Endometrial microvascular endothelial cells (primary cell): ENCODE results near the gene TMPRSS11E. TPM values are rescaled to one million over a fixed set of nuclear protein-coding genes. Genes with fewer than 3 reads are reported as not detected.
"Not testable (repeated sequence)": the region's sequence is repeated elsewhere in the genome, so short reads cannot be mapped to it uniquely, and the experiment has no call there.

Experiments
- in situ Hi-C: cut with HindIII; loops from 2 replicates; pipeline ENCODE4 v1.10.0; 2017; ENCODE audit warnings: low sequenced_read_pairs, low pct_unique_long_range_greater_than_20kb; ENCODE audit errors: inconsistent ontology term
- total RNA-seq: library from RNA; depleted of rRNA; stranded (reverse); fragments of >200 nt; gene quantifications from one replicate; pipeline ENCODE4 v1.2.3, GENCODE V29; 2015; ENCODE audit errors: inconsistent ontology term

The TMPRSS11E gene
- not detected for total RNA-seq

DNA sequence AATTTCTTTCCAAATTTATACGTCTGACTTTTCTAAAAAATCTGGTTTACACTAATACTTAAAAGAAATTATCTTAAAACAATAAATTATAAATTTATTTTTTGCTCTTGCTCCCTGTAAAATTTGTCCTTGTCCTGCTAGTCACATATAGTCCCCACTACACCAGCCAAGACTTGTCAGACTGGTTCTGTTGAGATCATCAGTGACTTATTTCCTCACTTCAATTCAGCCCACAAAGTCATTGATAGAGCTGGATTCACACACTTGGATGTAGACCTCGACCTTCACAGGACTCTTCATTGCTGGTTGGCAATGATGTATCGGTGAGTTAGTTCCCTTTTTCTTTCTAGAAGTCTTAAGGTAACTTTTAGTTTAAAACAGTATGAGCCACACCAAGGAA, at the start of gene TMPRSS11E:
TSS of gene TMPRSS11E (plus strand) at position 263 of the 400 bp plus-strand sequence. CDS start at position 313, 50 bp downstream.
- in situ Hi-C loops: no loop called here

- in situ Hi-C loops: no loop called here
These were observed 48.0 kb upstream of the TMPRSS11E start for GRCh38 chr4:68399306-68399705.

- in situ Hi-C loops: no loop called here
These were observed 46.0 kb upstream of the TMPRSS11E start for GRCh38 chr4:68401231-68401630.

GRCh38 chr4:68404153-68404552, 43.1 kb upstream of the TMPRSS11E start:
- in situ Hi-C loops: no loop called here

DNA sequence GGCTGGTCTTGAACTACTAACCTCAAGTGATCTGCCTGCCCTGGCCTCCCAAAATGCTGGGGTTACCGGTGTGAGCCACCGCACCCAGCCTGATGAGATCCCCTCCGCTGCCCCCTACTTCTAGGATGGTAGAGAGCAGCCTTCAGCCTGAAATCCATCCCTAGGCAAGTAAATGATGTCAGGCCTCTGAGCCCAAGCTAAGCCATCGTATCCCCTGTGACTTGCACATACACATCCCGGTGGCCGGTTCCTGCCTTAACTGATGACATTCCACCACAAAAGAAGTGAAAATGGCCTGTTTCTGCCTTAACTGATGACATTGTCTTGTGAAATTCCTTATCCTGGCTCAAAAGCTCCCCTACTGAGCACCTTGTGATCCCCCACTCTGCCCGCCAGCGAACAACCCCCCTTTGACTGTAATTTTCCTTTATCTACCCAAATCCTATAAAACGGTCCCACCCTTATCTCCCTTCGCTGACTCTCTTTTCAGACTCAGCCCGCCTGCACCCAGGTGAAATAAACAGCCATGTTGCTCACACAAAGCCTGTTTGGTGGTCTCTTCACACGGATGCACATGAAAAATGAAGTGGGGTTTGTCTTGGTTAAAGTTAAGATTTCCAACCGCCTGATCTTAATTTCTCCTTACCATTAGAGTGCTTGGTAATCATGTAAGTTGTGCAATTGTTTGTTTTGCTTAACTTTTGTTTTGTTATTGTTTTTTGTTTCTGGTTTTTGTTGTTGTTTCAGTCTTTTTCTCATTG, 41.4 kb upstream of the TMPRSS11E start:
- in situ Hi-C loops: not testable (repeated sequence)

DNA sequence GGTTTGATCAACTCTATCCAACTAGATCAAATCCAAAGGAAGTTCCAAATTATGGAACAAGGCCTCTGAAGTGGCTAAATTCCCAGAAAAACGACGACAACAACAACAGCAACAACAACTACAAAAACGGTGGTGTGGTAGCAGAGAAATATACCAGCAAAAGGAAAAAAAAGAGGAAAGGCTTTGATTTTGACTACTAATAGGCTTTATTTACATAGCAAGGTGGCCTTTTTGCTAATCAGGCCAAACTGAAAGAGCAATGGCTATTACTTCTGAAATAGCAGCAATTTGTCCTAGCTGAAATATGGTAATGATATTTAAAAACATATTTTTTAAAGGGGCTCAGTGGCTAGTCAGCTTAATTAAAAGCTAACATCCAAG, 40.8 kb upstream of the TMPRSS11E start:
- in situ Hi-C loops: no loop called here

GRCh38 chr4:68407015-68407867, 40.0 kb upstream of the TMPRSS11E start:
- in situ Hi-C loops: not testable (repeated sequence)

DNA sequence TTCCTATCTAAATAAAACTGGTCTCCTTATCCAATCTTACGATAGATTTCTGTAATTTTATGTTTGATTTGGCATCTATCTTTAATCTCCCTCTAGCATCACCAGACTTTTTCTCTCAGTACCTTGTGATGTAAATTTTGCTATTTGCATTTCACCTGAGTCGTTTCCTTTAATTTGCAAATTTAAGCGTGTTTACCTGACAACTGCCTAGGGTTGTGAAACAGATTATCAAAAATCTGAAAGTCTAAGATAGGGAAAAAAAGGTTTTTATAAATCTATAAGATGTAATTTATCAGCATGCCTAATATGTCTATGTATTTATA, 39.4 kb upstream of the TMPRSS11E start:
- in situ Hi-C loops: no loop called here

DNA sequence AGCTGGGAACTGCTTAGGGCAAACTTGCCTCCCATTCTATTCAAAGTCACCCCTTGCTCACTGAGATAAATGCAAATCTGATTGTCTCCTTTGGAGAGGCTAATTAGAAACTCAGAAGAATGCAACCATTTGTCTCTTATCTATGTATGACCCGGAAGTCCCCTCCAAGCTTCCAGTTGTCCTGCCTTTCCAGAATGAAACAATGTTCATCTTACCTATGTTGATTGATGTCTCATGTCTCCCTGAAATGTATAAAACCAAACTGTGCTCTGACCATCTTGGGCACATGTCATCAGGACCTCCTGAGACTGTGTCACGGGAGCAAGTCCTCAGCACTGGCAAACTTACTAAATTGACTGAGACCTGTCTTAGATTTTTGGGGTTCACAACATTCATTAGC, 37.1 kb upstream of the TMPRSS11E start:
- in situ Hi-C loops: no loop called here

DNA sequence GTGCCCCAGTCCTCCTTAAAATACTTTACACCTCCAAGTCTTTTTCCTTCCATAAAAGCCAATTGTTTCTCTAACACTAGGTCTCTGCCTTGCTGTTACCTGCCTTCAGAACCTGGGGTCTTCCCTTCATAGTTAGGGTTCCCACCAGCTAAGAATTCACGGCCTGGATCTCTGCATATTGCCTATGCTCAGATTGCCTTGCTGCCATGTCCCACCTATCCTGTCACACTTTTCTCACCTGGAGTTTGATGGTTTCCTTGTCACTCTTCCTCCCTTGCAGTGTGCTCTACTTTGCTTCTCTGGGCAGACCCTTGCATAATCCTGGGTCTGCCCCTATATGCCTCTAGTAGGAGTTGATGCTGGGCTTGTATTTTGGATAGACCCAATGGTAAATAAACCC, 36.6 kb upstream of the TMPRSS11E start:
- in situ Hi-C loops: no loop called here

DNA sequence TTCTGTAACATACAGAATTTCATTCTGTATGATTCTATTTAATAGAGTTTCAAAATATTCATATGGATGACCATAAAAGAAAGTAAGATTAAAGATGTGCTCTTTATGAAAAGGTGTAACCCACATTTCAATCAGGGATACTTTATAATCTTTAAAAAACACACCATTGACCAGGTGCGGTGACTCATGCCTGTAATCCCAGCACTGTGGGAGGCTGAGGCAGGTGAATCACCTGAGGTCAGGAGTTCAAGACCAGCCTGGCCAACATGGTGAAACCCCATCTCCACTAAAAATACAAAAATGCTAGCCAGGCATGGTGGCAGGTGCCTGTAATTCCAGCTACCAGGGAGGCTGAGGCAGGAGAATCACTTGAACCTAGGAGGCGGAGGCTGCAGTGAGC, 35.2 kb upstream of the TMPRSS11E start:
- in situ Hi-C loops: not testable (repeated sequence)

GRCh38 chr4:68416591-68416990, 30.7 kb upstream of the TMPRSS11E start:
- in situ Hi-C loops: no loop called here

GRCh38 chr4:68426516-68426915, 20.7 kb upstream of the TMPRSS11E start:
- in situ Hi-C loops: no loop called here

DNA sequence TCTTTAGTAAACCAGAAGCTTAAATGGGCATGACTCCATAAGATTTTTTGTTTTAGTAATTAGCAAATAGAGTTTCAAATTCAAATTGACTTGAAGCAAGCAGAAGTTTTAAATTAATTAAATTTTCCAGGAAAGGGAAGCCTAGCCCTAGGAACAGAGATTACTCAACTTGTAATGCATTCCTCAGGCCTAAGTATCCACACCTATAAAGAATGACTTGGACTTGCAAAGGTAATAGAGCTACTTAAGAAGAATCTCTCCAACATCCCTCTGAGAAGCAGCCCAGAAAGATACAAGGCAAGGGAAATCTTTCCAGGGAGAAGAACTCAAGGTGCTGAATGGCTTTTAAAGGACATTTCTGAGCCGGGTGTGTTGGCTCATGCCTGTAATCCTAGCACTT, 16.9 kb upstream of the TMPRSS11E start:
- in situ Hi-C loops: no loop called here

- in situ Hi-C loops: no loop called here
These were observed 14.9 kb upstream of the TMPRSS11E start for GRCh38 chr4:68432320-68432719.

DNA sequence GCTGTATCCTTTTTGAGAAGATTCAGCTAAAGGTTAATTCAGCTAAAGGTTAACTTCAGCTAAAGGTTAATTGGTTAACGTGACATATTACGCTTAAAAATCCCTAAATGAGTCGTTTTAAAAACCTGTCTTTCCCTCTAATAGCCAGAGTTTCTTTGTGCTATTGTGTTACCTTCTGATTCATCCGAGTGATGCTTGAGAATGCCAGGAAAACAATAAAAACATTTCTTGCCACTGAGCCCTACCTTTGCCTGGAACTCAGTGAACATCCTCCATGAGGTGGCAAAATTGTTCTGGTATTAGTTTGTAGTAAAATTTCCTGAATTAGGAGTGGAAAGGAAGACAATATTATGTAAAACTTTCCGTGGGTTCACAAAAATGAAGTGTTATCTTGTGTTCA, 13.7 kb upstream of the TMPRSS11E start:
- in situ Hi-C loops: no loop called here

GRCh38 chr4:68434277-68434676, 13.0 kb upstream of the TMPRSS11E start:
- in situ Hi-C loops: no loop called here

DNA sequence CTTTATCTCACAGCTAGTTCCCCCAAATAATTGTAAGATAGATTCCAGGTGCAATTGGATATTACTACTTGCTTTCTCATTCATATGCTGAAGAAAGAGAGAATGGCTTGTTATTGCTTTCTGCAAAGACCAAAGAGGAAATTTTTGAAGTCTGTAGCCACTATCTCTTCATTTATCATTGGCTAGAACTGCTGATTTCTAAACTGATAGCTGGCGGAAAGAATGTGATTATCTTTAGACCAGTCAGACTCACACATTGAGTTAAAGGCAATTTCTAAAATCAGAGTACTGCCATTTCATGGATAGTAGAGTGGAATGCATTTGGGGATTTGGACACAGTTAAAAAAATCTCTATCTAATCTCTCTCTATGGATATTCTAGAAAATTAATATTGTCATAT, 12.4 kb upstream of the TMPRSS11E start:
- in situ Hi-C loops: no loop called here

GRCh38 chr4:68445111-68445510, 2.2 kb upstream of the TMPRSS11E start:
- in situ Hi-C loops: no loop called here
